KG1 (cell line): ENCODE data around the gene PTN.
"Not testable (repeated sequence)": the region's sequence is repeated elsewhere in the genome, so short reads cannot be mapped to it uniquely, and the experiment has no call there.

Experiments used
- DNase-seq: peaks from one replicate; lab custom pipeline; 2025; lab: John Stamatoyannopoulos, UW

Gene PTN

DNA sequence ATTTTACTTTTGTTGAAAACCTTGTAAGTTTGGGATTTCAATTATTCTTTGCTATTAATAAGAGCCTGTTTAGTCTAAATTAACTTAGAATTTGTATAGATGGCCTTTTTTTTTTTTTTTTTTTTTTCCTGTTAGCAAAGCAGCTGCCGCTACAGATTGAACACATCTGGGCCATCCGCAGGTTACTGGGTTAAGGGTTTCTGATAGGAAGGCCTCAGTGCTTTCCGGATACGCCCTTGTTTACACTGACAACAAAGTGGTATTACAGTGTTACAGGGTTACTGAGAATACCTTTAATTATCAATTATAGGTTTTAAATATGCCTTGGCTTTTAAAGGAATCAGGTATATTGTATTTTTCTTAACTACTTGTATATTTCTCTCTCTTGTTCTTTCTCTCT lies 76.8 kb downstream of the PTN start:
- no peak for DNase-seq

DNA sequence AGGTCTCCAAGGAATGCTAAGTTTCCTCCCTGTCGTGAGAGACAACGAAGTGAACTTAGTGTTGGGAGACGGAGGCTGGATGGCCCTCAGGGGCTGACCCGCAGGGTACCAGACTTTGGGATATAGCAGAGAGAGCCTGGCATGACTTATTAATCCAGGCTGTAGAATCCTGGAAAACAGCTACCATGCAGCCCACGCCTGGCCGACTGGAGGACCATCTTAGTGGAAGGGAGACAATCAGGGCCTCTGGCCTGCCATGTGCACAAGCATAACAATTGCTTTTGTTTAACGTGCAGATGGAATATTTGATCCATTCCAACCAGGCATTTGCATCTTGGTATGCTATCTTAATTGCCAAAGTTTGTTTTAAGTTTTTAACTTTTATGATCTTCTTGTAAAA lies 78.1 kb downstream of the PTN start:
- DNase-seq, result not testable (repeated sequence)

DNA sequence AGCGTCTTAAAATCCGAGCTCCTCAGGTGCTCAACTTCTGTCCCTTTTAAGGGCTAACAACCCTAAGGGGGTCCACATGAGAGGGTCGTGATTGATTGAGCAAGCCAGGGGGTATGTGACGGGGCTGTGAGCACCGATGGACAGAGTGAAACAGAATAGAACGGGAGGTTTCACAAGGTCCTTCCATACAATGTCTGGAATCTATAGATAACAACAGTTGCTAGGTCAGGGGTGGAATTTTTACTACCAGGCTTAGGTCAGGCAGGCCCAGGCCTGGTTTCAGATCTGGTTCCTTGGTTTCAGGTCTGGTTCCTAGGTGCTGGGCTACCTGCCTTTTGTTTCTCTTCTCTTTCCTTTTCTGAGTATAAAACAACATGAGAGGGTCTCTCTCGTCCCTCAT lies 80.9 kb downstream of the PTN start:
- no peak for DNase-seq

DNA sequence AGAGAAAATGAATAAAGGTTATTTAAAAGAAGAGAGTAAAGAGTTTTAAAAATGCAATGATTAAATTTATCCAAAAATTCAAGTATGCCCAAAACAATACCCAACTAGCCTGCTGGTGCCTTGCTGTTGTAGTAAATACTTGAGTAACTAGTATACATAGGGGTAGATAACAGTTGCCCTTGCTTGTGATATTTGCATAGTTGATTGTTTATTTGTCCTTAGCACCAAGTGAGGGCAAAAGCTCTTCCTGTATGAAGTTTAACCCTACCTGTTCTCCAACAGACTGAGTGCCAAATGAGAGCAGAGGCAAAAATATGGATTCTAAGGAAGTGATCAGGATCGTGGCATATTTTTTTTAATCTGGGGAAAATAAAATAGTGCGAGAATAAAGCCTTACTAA lies 85.0 kb downstream of the PTN start:
- DNase-seq, result no peak

GRCh38 chr7:137254766-137255165 lies 88.8 kb downstream of the PTN start:
- DNase-seq, result no peak

GRCh38 chr7:137245890-137246289 lies 97.6 kb downstream of the PTN start:
- DNase-seq, result no peak

DNA sequence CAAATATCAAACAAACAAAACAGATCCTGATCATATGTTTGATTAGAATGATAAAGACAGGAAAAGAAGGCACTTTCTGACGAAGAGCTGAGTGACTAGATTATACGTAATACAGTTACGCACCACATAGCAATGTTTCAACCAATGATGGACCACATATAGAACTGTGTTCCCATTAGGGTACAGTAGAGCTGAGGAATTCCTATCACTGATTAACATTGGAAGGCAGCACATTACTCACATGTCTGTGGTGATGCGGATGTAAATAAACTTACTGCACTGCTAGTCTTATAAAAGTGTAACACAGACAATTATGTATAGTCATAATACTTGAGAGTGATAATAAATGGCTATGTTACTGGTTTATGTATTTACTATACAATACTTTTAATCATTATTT lies 98.3 kb downstream of the PTN start:
- DNase-seq, result no peak

DNA sequence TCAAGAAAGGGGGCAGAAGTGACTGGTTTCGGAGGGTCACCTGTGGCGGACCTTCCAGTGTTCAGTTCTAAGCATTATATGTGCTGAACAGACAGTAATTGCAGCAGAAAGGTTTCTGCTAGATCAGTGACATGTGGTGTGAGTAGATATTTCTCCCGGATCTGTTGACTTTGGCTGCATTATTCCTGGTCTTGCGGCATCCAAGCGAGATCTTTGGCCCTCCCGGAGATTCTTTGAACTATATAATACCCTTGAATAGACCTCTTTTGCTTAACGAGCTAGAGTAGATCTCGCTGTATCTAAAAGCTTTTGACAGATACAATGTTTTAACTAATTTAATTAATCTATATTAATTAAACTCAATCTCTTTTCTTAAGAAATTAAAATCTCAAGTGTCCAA lies 99.8 kb downstream of the PTN start:
- no peak for DNase-seq

DNA sequence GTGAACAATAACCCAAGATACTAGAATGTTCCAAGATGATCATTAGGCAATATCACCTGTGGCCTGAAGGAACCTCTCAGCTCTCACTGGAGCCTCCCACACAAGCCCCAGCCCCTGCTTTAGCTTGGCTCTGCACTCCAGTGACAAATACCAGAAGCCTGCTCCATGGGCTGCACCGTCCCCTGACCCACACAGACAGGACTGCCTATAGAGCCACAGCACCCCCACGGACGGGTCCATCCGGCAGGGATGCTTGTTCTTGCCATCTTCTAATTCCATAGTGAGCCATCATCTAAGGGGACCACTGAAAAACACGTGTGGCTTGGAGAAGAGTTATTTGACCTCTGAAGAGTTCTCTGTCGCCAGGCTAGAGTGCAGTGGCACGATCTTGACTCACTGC lies 100.9 kb downstream of the PTN start:
- no peak for DNase-seq

GRCh38 chr7:137241655-137242360 lies 101.7 kb downstream of the PTN start:
- DNase-seq, result no peak

GRCh38 chr7:137239186-137239585 lies 104.3 kb downstream of the PTN start:
- DNase-seq, result not testable (repeated sequence)

GRCh38 chr7:137235434-137235833 lies 108.1 kb downstream of the PTN start:
- no peak for DNase-seq

GRCh38 chr7:137231167-137231566 lies 112.4 kb downstream of the PTN start:
- DNase-seq, result no peak

DNA sequence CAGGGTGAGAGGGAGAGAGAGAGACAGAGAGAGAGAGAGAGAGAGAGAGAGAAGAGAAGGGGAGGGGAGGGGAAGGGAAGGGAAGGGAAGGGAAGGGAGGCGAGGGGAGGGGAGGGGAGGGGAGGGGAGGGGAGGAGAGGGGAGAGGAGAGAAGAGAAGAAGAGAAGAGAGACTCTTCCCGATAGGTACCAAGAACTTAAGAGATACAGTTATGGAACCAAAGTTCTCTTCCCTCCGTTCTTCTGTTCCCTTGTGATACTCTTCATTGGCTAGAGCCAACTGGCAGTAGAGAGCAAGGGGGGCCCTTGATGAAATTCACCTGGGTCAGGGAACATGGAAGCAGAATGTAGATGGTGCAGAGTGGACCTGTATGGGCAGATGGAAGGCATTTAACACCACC lies 122.1 kb downstream of the PTN start:
- DNase-seq, result no peak

DNA sequence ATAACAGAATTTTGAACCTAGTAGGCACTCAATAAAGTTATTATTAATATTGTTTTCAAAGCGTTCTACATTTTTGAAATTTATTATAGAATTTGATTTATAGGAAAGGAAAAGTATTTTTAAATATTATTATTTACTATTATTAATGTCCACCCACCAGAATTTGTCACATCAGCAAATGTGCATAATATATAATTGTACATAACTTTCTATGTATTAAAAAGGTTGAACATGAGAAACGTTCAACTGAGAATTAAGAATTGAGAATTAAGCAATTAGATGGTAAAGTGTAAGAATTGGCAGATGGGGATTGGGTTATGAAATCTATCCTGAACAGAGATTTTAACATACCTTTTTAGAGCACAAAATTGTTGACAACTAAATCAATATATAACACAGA lies 129.8 kb downstream of the PTN start:
- DNase-seq, result no peak

DNA sequence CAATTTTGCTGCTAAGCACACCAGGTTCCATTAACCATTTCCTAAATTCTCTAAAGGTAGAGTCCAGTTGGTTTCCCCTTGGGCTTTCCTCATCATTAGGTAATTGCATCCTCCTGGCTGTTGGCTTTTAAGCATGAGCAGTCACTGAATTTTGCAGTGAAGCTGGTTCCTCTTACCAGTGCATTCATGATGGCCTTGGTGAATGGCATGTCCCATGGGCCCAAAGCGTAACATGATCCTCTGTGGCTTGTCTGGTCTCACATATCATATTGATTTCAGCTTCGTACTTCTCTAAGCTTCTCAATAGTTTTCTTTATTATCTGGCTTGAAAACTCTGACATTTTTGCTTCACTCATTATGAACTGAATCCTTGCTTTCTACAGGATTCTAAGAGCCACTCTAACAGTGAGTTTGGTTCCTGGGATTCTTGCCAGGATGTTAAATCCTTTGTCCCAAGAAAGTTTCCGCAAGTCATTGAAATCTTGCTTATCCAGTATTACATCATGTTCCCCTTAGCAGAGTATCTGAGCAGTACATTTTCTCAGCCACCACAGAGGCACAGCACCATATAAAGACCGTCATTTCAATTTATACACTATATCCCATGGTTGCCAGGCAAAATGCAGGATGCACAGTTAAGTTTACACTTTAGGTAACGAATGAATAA lies 134.2 kb downstream of the PTN start:
- no peak for DNase-seq

- no peak for DNase-seq
Measured at GRCh38 chr7:137206770-137207169, 136.8 kb downstream of the PTN start.

DNA sequence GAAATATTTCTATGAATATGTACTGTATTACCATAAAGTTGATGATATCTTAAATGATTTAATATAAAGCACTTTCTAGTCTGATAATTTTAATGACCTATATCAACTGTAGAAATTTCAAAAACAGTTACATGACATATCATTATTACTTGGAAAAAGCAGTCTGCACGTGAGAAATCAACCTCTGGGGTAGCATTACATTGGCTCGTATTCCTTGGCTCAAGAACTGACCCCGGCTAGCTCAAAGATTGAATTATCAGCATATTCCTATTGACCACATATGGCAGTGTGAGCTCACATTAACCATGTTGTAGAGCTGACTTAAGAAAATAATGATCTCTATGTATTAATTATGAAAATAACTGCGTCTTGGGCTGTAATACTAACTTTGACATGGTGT lies 139.3 kb downstream of the PTN start:
- DNase-seq, result no peak

DNA sequence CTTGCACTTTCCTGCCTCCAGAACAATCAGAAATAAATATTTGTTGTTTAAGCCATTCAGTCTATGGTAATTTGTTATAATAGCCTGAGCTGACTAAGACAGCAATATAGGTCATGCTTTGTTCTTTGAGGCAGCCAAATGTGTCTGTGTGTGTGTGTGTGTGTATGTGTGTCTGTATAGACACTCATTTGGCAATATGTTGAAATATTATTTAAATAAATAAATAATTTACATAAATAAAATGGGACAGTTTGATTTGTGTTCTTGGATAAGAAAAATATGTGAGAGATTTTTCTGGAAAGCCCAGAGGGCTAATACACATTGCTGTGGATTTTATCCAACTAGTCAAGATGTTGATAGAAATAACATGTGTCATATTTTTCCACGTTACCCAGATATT lies 140.2 kb downstream of the PTN start:
- no peak for DNase-seq

DNA sequence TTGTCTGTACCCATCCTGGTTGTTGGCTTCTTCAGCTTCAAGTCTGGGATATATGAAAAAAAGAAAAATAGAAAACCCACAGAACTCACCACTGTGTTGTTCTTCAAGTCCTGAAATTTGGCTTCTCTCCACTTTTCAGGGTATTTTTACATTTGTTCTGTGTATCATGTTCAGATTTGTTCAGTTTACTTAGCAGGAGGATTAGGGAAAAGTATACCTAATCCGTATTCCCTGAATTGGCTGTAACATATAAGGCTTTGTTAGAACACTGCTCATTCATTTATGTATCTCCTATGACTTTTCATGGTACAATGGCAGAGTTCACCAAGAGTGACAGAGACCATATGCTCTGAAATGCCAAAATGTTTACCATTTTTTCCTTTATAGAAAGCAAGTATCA lies 146.9 kb downstream of the PTN start:
- no peak for DNase-seq

DNA sequence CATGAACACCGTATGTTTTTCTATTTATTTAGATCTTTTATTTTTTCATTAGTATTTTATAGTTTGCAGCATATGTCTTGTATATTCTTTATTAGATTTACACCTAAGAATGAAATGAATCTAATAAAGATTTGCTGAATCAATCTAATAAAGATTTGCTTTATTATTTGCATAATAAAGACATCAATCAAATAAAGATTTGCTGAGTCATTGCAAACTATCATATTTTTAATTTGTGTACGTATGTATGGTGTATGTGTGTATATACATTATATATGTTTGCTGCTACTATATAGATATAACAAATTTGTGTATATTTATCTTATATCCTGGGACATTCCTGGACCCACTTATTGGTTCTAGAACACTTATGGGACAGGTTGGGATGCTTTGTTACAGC lies 147.5 kb downstream of the PTN start:
- no peak for DNase-seq

GRCh38 chr7:137181619-137182018 lies 161.9 kb downstream of the PTN start:
- not testable (repeated sequence) for DNase-seq
